ENCODE results near the gene FAM184A. TPM values are rescaled to one million over a fixed set of nuclear protein-coding genes. Genes with fewer than 3 reads are reported as not detected.

The FAM184A gene
- total RNA-seq, 1 experiment from 2014 or later, result 0.97 TPM

DNA sequence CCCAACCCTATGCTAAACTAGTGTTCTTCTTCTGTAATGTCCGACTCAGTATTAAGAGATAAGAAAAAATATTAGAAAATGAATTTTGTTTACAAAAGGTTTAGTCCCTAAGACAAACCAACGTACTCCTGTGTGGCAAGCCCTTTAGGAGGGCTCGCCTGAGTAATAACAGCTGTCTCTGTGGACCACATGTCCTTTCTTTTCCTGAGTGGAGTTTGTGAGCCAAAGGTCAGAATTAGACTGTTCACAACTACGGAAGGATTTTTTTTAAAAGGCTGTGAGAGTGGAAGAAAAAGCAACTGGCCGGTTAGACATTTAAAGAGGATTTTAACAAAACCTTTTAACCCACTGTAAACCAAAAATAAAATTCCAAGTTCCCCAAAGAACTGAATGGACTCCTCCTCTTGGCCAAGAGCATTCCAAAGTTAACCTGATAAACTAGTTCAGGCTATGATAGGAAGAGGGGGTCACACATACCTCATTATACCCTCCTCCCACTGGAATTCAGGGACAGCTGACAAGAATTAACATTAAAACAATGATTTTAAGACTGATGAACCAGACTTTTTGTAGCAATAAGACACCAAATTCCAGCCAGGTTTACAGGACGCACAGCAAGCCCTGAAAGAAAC, 43.5 kb downstream of the FAM184A start:
- TF ChIP-seq EZH2 (IDR thresholded peaks at IDR 0.05; ENCODE audit: borderline replicate concordance, low read depth, low read length, poor library complexity, severe bottlenecking), result no peak
- TF ChIP-seq CTCF (conservative IDR thresholded peaks at IDR 0.05; ENCODE audit: low read depth, low read length), result no peak
- Histone ChIP-seq H3K27me3 (replicated peaks; ENCODE audit: insufficient read depth, low read depth, low read length, poor library complexity) (no peaks in the 10 kb centered on the region), H3K36me3 (ENCODE audit: insufficient read depth, low read length, poor library complexity, severe bottlenecking) (no peaks in the 10 kb centered on the region), H3K9me3 (ENCODE audit: low read depth, low read length, poor library complexity, severe bottlenecking) (no peaks in the 10 kb centered on the region), H3K27ac (ENCODE audit: low read depth, low read length, poor library complexity, severe bottlenecking) (no peak overlapping the region), H3K4me1 (ENCODE audit: insufficient read depth, low read length, poor library complexity, severe bottlenecking) (no peaks in the 10 kb centered on the region), H3K4me3 (ENCODE audit: low read depth, low read length, poor library complexity, severe bottlenecking) (no peak overlapping the region)
- intact Hi-C loops (cut with micrococcal nuclease; ENCODE audit: unreplicated experiment), result no loop called here
- BruUV-seq (replicated peaks), result no TSS peak
- ChIA-PET CTCF (no interaction called here), POLR2A (ENCODE audit: low non-redundant PET) (no interaction called here)
- no peak for DNase-seq (ENCODE audit: low spot score)

DNA sequence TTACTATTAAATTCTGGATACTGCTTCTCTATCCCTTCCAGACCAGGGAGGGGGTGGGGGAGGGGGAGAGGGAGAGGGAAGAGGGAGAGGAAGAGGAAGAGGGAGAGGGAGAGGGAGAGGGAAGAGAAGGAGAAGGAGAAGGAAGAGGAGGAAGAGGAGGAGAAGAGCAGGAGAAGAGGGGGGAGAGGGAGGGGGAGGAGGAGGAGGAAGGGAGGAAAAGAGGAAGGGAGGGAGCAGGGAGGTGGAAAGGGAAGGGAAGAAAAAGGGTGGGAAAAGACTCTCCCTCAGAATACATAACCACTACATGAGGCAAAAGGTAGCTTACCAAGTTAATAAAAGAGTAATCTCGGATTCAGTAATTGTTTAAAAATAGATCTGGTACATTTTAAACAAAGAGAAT, 46.0 kb downstream of the FAM184A start:
- no peaks in the 10 kb centered on the region for H3K4me1 ChIP-seq (ENCODE audit: insufficient read depth, low read length, poor library complexity, severe bottlenecking)
- H3K9me3 ChIP-seq (ENCODE audit: low read depth, low read length, poor library complexity, severe bottlenecking), result no peaks in the 10 kb centered on the region
- DNase-seq (ENCODE audit: low spot score), result no peak
- no peaks in the 10 kb centered on the region for H3K27me3 ChIP-seq (replicated peaks; ENCODE audit: insufficient read depth, low read depth, low read length, poor library complexity)
- intact Hi-C loops (cut with micrococcal nuclease; ENCODE audit: unreplicated experiment), result no loop called here
- H3K36me3 ChIP-seq (ENCODE audit: insufficient read depth, low read length, poor library complexity, severe bottlenecking), result no peaks in the 10 kb centered on the region
- CTCF ChIA-PET, result no interaction called here
- TF ChIP-seq EZH2 (IDR thresholded peaks at IDR 0.05; ENCODE audit: borderline replicate concordance, low read depth, low read length, poor library complexity, severe bottlenecking), result no peak
- TF ChIP-seq CTCF (conservative IDR thresholded peaks at IDR 0.05; ENCODE audit: low read depth, low read length), result no peak
- POLR2A ChIA-PET (ENCODE audit: low non-redundant PET), result no interaction called here
- no peak overlapping the region for H3K27ac ChIP-seq (ENCODE audit: low read depth, low read length, poor library complexity, severe bottlenecking)
- BruUV-seq (replicated peaks), result no TSS peak
- no peak overlapping the region for H3K4me3 ChIP-seq (ENCODE audit: low read depth, low read length, poor library complexity, severe bottlenecking)

- POLR2A ChIA-PET (ENCODE audit: low non-redundant PET), result no interaction called here
Measured at GRCh38 chr6:119030759-119031158, 47.7 kb downstream of the FAM184A start.

More at GRCh38 chr6:119030759-119031158, 47.7 kb downstream of the FAM184A start:
- no peak overlapping the region for H3K4me3 ChIP-seq (ENCODE audit: low read depth, low read length, poor library complexity, severe bottlenecking)
- no peaks in the 10 kb centered on the region for H3K27me3 ChIP-seq (replicated peaks; ENCODE audit: insufficient read depth, low read depth, low read length, poor library complexity)
- TF ChIP-seq CTCF (conservative IDR thresholded peaks at IDR 0.05; ENCODE audit: low read depth, low read length), result no peak
- no peak for TF ChIP-seq EZH2 (IDR thresholded peaks at IDR 0.05; ENCODE audit: borderline replicate concordance, low read depth, low read length, poor library complexity, severe bottlenecking)
- H3K9me3 ChIP-seq (ENCODE audit: low read depth, low read length, poor library complexity, severe bottlenecking), result no peaks in the 10 kb centered on the region
- CTCF ChIA-PET, result no interaction called here
- DNase-seq (ENCODE audit: low spot score), result no peak
- H3K4me1 ChIP-seq (ENCODE audit: insufficient read depth, low read length, poor library complexity, severe bottlenecking), result no peaks in the 10 kb centered on the region
- no peak overlapping the region for H3K27ac ChIP-seq (ENCODE audit: low read depth, low read length, poor library complexity, severe bottlenecking)
- intact Hi-C loops (cut with micrococcal nuclease; ENCODE audit: unreplicated experiment), result no loop called here
- H3K36me3 ChIP-seq (ENCODE audit: insufficient read depth, low read length, poor library complexity, severe bottlenecking), result no peaks in the 10 kb centered on the region
- BruUV-seq (replicated peaks), result no TSS peak
